Astrocyte of the hippocampus (primary cell): ENCODE measurements around the gene NTM.
A peak's percentile ranks its signal among the peaks of the same experiment; 100 is the strongest.

Source experiments
- DNase-seq: peaks from one replicate; pipeline ENCODE4 v3.0.0; 2011; ENCODE audit warnings: low read depth, low spot score

NTM gene

GRCh38 chr11:131864228-131864627 lies 493.8 kb downstream of the NTM start:
- no peak for DNase-seq

- no peak for DNase-seq
Observed at GRCh38 chr11:131865860-131866259, 495.4 kb downstream of the NTM start.

GRCh38 chr11:131866535-131867400 lies 496.4 kb downstream of the NTM start:
- DNase-seq, result no peak

- peak; percentile 92 for DNase-seq
Observed at GRCh38 chr11:131867457-131868257, 497.2 kb downstream of the NTM start.

- DNase-seq, result no peak
Observed at GRCh38 chr11:131868629-131869507, 498.5 kb downstream of the NTM start.

- no peak for DNase-seq
Observed at GRCh38 chr11:131870305-131870704, 499.9 kb downstream of the NTM start.

- DNase-seq, result no peak
Observed at GRCh38 chr11:131871006-131871405, 500.6 kb downstream of the NTM start.

GRCh38 chr11:131874070-131874469 lies 503.7 kb downstream of the NTM start:
- DNase-seq, result no peak

- no peak for DNase-seq
Observed at GRCh38 chr11:131875611-131876010, 505.2 kb downstream of the NTM start.

- no peak for DNase-seq
Observed at GRCh38 chr11:131877246-131877942, 507.0 kb downstream of the NTM start.

GRCh38 chr11:131880316-131880715 lies 509.9 kb downstream of the NTM start:
- no peak for DNase-seq

GRCh38 chr11:131880976-131881375 lies 510.6 kb downstream of the NTM start:
- no peak for DNase-seq

GRCh38 chr11:131883332-131883731 lies 512.9 kb downstream of the NTM start:
- DNase-seq, result no peak

GRCh38 chr11:131884461-131885073 lies 514.2 kb downstream of the NTM start:
- no peak for DNase-seq

GRCh38 chr11:131885431-131885830 lies 515.0 kb downstream of the NTM start:
- DNase-seq, result no peak

GRCh38 chr11:131886201-131886600 lies 515.8 kb downstream of the NTM start:
- DNase-seq, result peak; percentile 70

- DNase-seq, result peak; percentile 90
Observed at GRCh38 chr11:131888230-131888855, 517.9 kb downstream of the NTM start.

GRCh38 chr11:131889146-131889577 lies 518.7 kb downstream of the NTM start:
- DNase-seq, result peak; percentile 93

GRCh38 chr11:131889760-131890581 lies 519.6 kb downstream of the NTM start:
- peak; percentile 56 for DNase-seq
